Measurements from ENCODE around the gene UNC5A. TPM values are rescaled to one million over a fixed set of nuclear protein-coding genes. Genes with fewer than 3 reads are reported as not detected.

The UNC5A gene
- total RNA-seq, 1 donor from 2014 or later: not detected

DNA sequence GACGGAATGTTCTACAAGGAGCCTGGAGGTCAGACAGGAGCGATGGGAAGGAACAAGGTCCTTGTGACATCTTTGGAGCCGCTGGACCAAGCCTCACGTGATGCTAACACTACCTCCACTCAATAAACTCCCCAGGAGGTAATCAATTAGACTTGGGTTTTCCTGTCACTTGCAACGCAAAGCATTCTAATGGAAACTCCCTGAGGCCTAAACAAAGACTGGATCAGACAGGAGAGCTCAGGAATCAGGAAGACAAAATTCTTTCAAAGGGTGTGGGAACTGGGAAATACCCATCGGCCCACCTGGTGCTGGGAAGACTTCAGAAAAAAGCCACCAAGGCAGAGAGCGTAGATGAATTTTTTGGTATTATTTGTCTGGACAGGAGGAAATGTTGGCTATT is 22.3 kb upstream of the UNC5A start:
- intact Hi-C loops (cut with DNase I): no loop called here
- Histone ChIP-seq H3K9me3 (no peaks in the 10 kb centered on the region), H3K4me3 (no peak overlapping the region), H3K27me3 (no peaks in the 10 kb centered on the region), H3K27ac (no peak overlapping the region), H3K4me1 (no peaks in the 10 kb centered on the region), H3K36me3 (no peaks in the 10 kb centered on the region)
- TF ChIP-seq, protein P1, sequence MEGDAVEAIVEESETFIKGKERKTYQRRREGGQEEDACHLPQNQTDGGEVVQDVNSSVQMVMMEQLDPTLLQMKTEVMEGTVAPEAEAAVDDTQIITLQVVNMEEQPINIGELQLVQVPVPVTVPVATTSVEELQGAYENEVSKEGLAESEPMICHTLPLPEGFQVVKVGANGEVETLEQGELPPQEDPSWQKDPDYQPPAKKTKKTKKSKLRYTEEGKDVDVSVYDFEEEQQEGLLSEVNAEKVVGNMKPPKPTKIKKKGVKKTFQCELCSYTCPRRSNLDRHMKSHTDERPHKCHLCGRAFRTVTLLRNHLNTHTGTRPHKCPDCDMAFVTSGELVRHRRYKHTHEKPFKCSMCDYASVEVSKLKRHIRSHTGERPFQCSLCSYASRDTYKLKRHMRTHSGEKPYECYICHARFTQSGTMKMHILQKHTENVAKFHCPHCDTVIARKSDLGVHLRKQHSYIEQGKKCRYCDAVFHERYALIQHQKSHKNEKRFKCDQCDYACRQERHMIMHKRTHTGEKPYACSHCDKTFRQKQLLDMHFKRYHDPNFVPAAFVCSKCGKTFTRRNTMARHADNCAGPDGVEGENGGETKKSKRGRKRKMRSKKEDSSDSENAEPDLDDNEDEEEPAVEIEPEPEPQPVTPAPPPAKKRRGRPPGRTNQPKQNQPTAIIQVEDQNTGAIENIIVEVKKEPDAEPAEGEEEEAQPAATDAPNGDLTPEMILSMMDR (IDR thresholded peaks at IDR 0.05): no peak
- TF ChIP-seq POLR2A (IDR thresholded peaks at IDR 0.05) (no peak), POLR2AphosphoS5 (IDR thresholded peaks at IDR 0.05; ENCODE audit: insufficient read depth in 1 of 2, low read depth in 1 of 2) (no peak)
- DNase-seq (ENCODE audit: extremely low spot score in 2 of 2): no peak

DNA sequence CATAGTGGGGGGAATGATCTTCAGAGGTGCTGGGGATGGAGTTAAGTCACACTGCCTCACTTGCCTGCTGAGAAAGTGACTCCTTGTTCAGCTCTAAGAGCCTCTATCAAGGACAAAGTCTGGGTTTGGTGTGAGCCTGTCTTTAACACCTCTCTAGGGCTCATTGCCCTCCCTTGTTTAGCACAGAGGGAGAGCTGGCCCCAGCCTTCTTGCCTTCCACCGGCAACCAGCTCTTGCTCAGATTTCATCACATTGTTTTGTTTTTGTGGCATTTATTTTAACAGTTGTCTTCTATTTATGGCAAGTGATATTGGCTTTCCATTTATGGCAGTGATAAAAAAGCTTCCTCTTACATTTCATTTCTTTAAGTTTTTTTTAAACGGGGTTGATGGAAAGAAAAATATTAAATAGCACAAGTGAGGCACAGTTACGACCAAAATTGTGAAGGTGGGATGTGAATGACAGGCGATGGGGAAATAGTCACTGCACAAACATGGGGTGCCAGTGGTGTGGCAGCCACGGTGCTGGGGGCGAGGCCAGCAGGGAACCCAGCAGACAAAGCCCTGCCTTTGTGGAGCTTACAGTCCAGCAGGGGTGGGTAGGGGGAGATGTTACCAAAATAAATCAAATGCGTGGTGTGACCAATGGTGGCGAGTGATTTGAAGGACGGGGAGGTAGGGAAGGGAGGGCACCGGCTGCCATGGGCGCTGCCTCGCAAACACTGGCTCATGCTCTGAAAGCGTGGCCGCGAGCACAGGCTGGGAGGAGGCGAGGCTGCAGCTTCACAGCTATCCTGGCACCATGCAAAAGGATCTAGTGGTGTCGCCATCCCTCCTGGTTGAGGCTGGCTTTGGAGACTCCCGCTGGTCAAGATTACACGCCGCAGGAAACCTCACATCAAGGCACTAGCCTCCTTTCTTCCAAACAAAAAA is 21.2 kb upstream of the UNC5A start:
- no peak for DNase-seq (ENCODE audit: extremely low spot score in 2 of 2)
- H3K4me1 ChIP-seq: no peaks in the 10 kb centered on the region
- no peaks in the 10 kb centered on the region for H3K36me3 ChIP-seq
- no peak for TF ChIP-seq POLR2AphosphoS5 (IDR thresholded peaks at IDR 0.05; ENCODE audit: insufficient read depth in 1 of 2, low read depth in 1 of 2)
- no peak for TF ChIP-seq POLR2A (IDR thresholded peaks at IDR 0.05)
- TF ChIP-seq, protein P1 (IDR thresholded peaks at IDR 0.05): no peak
- H3K27ac ChIP-seq: no peak overlapping the region
- H3K4me3 ChIP-seq: no peak overlapping the region
- H3K27me3 ChIP-seq: no peaks in the 10 kb centered on the region
- intact Hi-C loops (cut with DNase I): no loop called here
- H3K9me3 ChIP-seq: no peaks in the 10 kb centered on the region

- Histone ChIP-seq H3K27me3 (no peaks in the 10 kb centered on the region), H3K9me3 (no peaks in the 10 kb centered on the region), H3K4me3 (no peak overlapping the region), H3K36me3 (no peaks in the 10 kb centered on the region), H3K4me1 (no peaks in the 10 kb centered on the region), H3K27ac (no peak overlapping the region)
- no peak for DNase-seq (ENCODE audit: extremely low spot score in 2 of 2)
- TF ChIP-seq POLR2AphosphoS5 (IDR thresholded peaks at IDR 0.05; ENCODE audit: insufficient read depth in 1 of 2, low read depth in 1 of 2) (no peak), POLR2A (IDR thresholded peaks at IDR 0.05) (no peak)
- TF ChIP-seq, protein P1 (IDR thresholded peaks at IDR 0.05): no peak
- intact Hi-C loops (cut with DNase I): no loop called here
Measured at GRCh38 chr5:176789873-176790615, 20.3 kb upstream of the UNC5A start.

- no peak for DNase-seq (ENCODE audit: extremely low spot score in 2 of 2)
- no peaks in the 10 kb centered on the region for H3K27me3 ChIP-seq
- TF ChIP-seq POLR2A (IDR thresholded peaks at IDR 0.05) (no peak), POLR2AphosphoS5 (IDR thresholded peaks at IDR 0.05; ENCODE audit: insufficient read depth in 1 of 2, low read depth in 1 of 2) (no peak)
- TF ChIP-seq, protein P1 (IDR thresholded peaks at IDR 0.05): no peak
Measured at GRCh38 chr5:176790941-176791340, 19.4 kb upstream of the UNC5A start.

More at GRCh38 chr5:176790941-176791340, 19.4 kb upstream of the UNC5A start:
- Histone ChIP-seq H3K4me1 (no peaks in the 10 kb centered on the region), H3K4me3 (no peak overlapping the region), H3K9me3 (no peaks in the 10 kb centered on the region), H3K27ac (no peak overlapping the region), H3K36me3 (no peaks in the 10 kb centered on the region)
- intact Hi-C loops (cut with DNase I): no loop called here
